ENCODE results near the gene HLA-B.

DNA sequence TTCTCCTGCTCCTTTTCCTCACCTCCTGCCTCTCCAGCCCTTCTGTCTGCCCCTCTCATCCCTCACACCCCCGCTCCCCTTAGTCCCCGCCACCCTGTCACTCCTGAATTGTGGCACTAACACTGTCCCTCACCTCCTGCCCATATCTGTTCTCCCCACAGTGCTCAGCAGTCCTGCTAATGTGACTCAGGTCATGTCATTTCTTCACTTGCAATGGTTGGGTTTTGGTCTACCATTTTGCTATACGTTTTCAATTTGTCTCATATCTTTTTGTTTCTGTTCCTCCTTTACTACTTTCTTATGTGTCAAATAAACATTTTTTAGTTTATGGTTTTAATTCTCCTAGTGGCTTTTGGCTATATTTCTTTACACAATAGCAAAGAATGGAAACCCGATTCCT lies 1.3 kb upstream of the HLA-B start:
- TF ChIP-seq, protein P1, sequence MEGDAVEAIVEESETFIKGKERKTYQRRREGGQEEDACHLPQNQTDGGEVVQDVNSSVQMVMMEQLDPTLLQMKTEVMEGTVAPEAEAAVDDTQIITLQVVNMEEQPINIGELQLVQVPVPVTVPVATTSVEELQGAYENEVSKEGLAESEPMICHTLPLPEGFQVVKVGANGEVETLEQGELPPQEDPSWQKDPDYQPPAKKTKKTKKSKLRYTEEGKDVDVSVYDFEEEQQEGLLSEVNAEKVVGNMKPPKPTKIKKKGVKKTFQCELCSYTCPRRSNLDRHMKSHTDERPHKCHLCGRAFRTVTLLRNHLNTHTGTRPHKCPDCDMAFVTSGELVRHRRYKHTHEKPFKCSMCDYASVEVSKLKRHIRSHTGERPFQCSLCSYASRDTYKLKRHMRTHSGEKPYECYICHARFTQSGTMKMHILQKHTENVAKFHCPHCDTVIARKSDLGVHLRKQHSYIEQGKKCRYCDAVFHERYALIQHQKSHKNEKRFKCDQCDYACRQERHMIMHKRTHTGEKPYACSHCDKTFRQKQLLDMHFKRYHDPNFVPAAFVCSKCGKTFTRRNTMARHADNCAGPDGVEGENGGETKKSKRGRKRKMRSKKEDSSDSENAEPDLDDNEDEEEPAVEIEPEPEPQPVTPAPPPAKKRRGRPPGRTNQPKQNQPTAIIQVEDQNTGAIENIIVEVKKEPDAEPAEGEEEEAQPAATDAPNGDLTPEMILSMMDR (IDR thresholded peaks at IDR 0.05): no peak
- TF ChIP-seq POLR2A (IDR thresholded peaks at IDR 0.05): no peak
